HEK293 (cell line): ENCODE results near the gene YPEL1.

Source experiments
- CTCF ChIA-PET: fragments of 350-600 bp; formaldehyde crosslinking; extraction: SDS; loops from one replicate; lab custom pipeline; 2021; ENCODE audit warnings: antibody characterized with exemption; lab: Yijun Ruan, JAX
- POLR2A ChIA-PET: fragments of 300-600 bp; formaldehyde crosslinking; extraction: SDS; loops from one replicate; lab custom pipeline; 2020; ENCODE audit warnings: antibody characterized with exemption, inconsistent platforms; lab: Yijun Ruan, JAX
- H3K27ac ChIP-seq: fragments of 200-500 bp; sonication (Bioruptor generic); 2 replicates; pipeline ENCODE4 v1.5.1; 2014; ENCODE audit warnings: low read depth, low read length, control low read depth, inconsistent platforms; ENCODE audit errors: extremely low read depth
- H3K36me3 ChIP-seq, 2 experiments: fragments of 200-500 bp in 1 of 2; sonication (Bioruptor generic) in 1 of 2; 1 replicate in 1 of 2; 2 replicates in 1 of 2; pipeline ENCODE4 v1.5.1; 2014 to 2017; ENCODE audit warnings: inconsistent platforms in 2 of 2, low read length in 2 of 2; ENCODE audit not compliant: control insufficient read depth in 2 of 2, insufficient read depth in 1 of 2
- H3K4me1 ChIP-seq: fragments of 200-500 bp; sonication (Bioruptor generic); 2 replicates; pipeline ENCODE4 v1.5.1; 2014; ENCODE audit warnings: mild to moderate bottlenecking, low read length, inconsistent platforms; ENCODE audit not compliant: control insufficient read depth, insufficient read depth
- H3K4me3 ChIP-seq: 2 replicates; pipeline ENCODE4 v1.5.1; 2011; ENCODE audit warnings: low read depth, mild to moderate bottlenecking, control low read depth, low read length, moderate library complexity
- H3K9me3 ChIP-seq: fragments of 200-500 bp; sonication (Bioruptor generic); 2 replicates; pipeline ENCODE4 v1.5.1; 2014; ENCODE audit warnings: low read depth, low read length, inconsistent platforms; ENCODE audit not compliant: control insufficient read depth, insufficient read depth
- CTCF ChIP-seq: fragments of 450-650 bp; formaldehyde crosslinking; IDR thresholded peaks from 2 replicates; pipeline ENCODE4 v1.5.1; 2016; ENCODE audit warnings: missing biosample characterization, missing genetic modification characterization
- ELK4 ChIP-seq: IDR thresholded peaks from 2 replicates; pipeline ENCODE4 v1.6.1; 2011; ENCODE audit warnings: mild to moderate bottlenecking, low read depth, low read length, borderline replicate concordance
- KLF1 ChIP-seq: fragments of 450-650 bp; formaldehyde crosslinking; IDR thresholded peaks from 2 replicates; pipeline ENCODE4 v1.5.1; 2016; ENCODE audit warnings: missing biosample characterization, missing genetic modification characterization
- ZBTB11 ChIP-seq: fragments of 450-650 bp; formaldehyde crosslinking; conservative IDR thresholded peaks from 2 replicates; pipeline ENCODE4 v1.5.1; 2016; ENCODE audit warnings: low read depth, missing biosample characterization, missing genetic modification characterization
- ZBTB20 ChIP-seq: fragments of 450-650 bp; formaldehyde crosslinking; IDR thresholded peaks from 2 replicates; pipeline ENCODE4 v1.5.1; 2016; ENCODE audit warnings: missing biosample characterization, missing genetic modification characterization
- ZFP3 ChIP-seq: fragments of 450-650 bp; formaldehyde crosslinking; IDR thresholded peaks from 2 replicates; pipeline ENCODE4 v1.5.1; 2016; ENCODE audit warnings: low read depth, missing biosample characterization, missing genetic modification characterization
- ZNF112 ChIP-seq: fragments of 450-650 bp; formaldehyde crosslinking; IDR thresholded peaks from 2 replicates; pipeline ENCODE4 v1.5.0; 2017; ENCODE audit warnings: missing biosample characterization, missing genetic modification characterization
- ZNF175 ChIP-seq: fragments of 450-650 bp; formaldehyde crosslinking; IDR thresholded peaks from 2 replicates; pipeline ENCODE4 v1.5.1; 2016; ENCODE audit warnings: missing biosample characterization, missing genetic modification characterization
- ZNF350 ChIP-seq: fragments of 450-650 bp; formaldehyde crosslinking; IDR thresholded peaks from 2 replicates; pipeline ENCODE4 v1.5.0; 2017; ENCODE audit warnings: missing biosample characterization, mild to moderate bottlenecking, missing genetic modification characterization
- ZNF391 ChIP-seq: fragments of 450-650 bp; formaldehyde crosslinking; IDR thresholded peaks from 2 replicates; pipeline ENCODE4 v1.5.1; 2016; ENCODE audit warnings: low read depth, missing biosample characterization, missing genetic modification characterization, borderline replicate concordance
- ZNF510 ChIP-seq: fragments of 450-650 bp; formaldehyde crosslinking; IDR thresholded peaks from 2 replicates; pipeline ENCODE4 v1.5.1; 2018; ENCODE audit warnings: mild to moderate bottlenecking, missing genetic modification characterization, missing biosample characterization; ENCODE audit not compliant: insufficient replicate concordance
- ZNF548 ChIP-seq: fragments of 450-650 bp; formaldehyde crosslinking; IDR thresholded peaks from 2 replicates; pipeline ENCODE4 v1.5.1; 2016; ENCODE audit warnings: missing biosample characterization, missing genetic modification characterization
- ZNF654 ChIP-seq: fragments of 450-650 bp; formaldehyde crosslinking; IDR thresholded peaks from 2 replicates; pipeline ENCODE4 v1.5.1; 2016; ENCODE audit warnings: low read depth, missing biosample characterization, missing genetic modification characterization
- ZNF664 ChIP-seq: fragments of 450-650 bp; formaldehyde crosslinking; IDR thresholded peaks from 2 replicates; pipeline ENCODE4 v1.5.1; 2016; ENCODE audit warnings: missing biosample characterization, missing genetic modification characterization
- ZSCAN16 ChIP-seq: fragments of 450-650 bp; formaldehyde crosslinking; IDR thresholded peaks from 2 replicates; pipeline ENCODE4 v1.5.1; 2016; ENCODE audit warnings: missing biosample characterization, missing genetic modification characterization
- TF ChIP-seq, protein P1 (sequence below): fragments of 450-650 bp; IDR thresholded peaks from 2 replicates; pipeline ENCODE4 v1.5.1; 2018; ENCODE audit warnings: missing biosample characterization, missing genetic modification characterization
- TF ChIP-seq, protein P2 (sequence below): fragments of 450-650 bp; formaldehyde crosslinking; IDR thresholded peaks from 2 replicates; pipeline ENCODE4 v1.5.1; 2016; ENCODE audit warnings: missing biosample characterization, missing genetic modification characterization
- TF ChIP-seq, protein P3 (sequence below): fragments of 450-650 bp; formaldehyde crosslinking; IDR thresholded peaks from 2 replicates; pipeline ENCODE4 v1.5.1; 2016; ENCODE audit warnings: missing biosample characterization, missing genetic modification characterization

Gene YPEL1

DNA sequence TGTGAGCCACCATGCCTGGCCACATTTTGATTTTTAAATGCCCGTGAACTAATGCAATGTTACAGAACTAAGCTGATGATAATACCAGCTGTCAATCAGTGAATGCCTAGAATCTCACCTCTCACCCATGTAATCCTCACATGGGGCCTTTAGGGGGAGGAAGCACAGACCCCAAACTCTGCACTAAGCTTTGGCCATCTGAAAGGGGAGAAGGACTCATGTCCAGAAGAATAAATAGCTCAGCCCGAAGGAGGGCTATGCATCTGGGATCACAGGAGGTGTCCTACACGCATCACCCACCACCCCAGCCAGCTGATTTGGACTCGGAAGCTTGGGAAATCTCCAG is 36.0 kb upstream of the YPEL1 start:
- ChIA-PET CTCF (interaction anchor here (1.7 to 1.9 kb wide), 3 partner anchors 8 to 167 kb away, joined by 4 to 10 read pairs (median 8); no protein-coding TSS in a partner anchor), POLR2A (no interaction called here)
- H3K4me3 ChIP-seq: no peak overlapping the region
- no peaks in the 10 kb centered on the region for H3K9me3 ChIP-seq
- H3K4me1 ChIP-seq: no peaks in the 10 kb centered on the region
- no peak for TF ChIP-seq ZBTB20 (tag by site-specific recombination)
- TF ChIP-seq, protein P1, sequence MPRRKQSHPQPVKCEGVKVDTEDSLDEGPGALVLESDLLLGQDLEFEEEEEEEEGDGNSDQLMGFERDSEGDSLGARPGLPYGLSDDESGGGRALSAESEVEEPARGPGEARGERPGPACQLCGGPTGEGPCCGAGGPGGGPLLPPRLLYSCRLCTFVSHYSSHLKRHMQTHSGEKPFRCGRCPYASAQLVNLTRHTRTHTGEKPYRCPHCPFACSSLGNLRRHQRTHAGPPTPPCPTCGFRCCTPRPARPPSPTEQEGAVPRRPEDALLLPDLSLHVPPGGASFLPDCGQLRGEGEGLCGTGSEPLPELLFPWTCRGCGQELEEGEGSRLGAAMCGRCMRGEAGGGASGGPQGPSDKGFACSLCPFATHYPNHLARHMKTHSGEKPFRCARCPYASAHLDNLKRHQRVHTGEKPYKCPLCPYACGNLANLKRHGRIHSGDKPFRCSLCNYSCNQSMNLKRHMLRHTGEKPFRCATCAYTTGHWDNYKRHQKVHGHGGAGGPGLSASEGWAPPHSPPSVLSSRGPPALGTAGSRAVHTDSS (tag by site-specific recombination): no peak
- no peak for TF ChIP-seq ELK4
- no peak for TF ChIP-seq ZNF664 (tag by site-specific recombination)
- TF ChIP-seq ZBTB11 (tag by site-specific recombination): no peak
- no peak for TF ChIP-seq ZNF112 (tag by site-specific recombination)
- TF ChIP-seq, protein P2, sequence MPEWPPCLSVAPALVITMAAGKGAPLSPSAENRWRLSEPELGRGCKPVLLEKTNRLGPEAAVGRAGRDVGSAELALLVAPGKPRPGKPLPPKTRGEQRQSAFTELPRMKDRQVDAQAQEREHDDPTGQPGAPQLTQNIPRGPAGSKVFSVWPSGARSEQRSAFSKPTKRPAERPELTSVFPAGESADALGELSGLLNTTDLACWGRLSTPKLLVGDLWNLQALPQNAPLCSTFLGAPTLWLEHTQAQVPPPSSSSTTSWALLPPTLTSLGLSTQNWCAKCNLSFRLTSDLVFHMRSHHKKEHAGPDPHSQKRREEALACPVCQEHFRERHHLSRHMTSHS (tag by site-specific recombination): no peak
- TF ChIP-seq CTCF (tag by site-specific recombination): no peak
- TF ChIP-seq ZNF175: no peak
- TF ChIP-seq ZNF548 (tag by site-specific recombination): no peak
- TF ChIP-seq ZNF350 (tag by site-specific recombination): no peak
- TF ChIP-seq ZNF654 (tag by site-specific recombination): no peak
- peaks cover 18 to 75% of the 10 kb centered on the region in 2 experiments; a peak in 2 of 3 replicates for H3K36me3 ChIP-seq
- no peak overlapping the region for H3K27ac ChIP-seq

DNA sequence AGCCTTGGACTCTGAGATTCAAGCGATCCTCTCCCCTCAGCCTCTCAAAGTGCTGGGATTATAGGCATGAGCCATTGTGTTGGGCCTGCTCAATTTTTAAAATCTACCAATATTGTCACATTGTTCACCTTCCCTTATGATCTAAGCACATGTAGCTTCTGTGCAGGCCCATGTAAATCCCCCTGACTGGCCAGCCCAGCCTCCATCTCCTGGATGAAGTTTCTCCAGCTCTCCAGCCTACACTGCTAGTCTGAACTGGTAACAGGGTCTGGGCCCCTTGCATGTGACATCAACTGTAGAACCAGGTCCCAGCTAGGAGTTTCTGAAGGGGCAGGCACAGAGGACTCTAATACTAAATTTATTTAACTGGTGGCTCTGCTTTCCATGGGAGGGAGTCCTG is 32.8 kb upstream of the YPEL1 start:
- H3K36me3 ChIP-seq: peaks cover 18 to 94% of the 10 kb centered on the region in 2 experiments; a peak in 2 of 3 replicates
- POLR2A ChIA-PET: interaction anchor here (0.6 to 0.7 kb wide), 2 partner anchors 90 to 192 kb away, joined by 5 to 6 read pairs; no protein-coding TSS in a partner anchor
- no peak overlapping the region for H3K4me3 ChIP-seq
- TF ChIP-seq, protein P3, sequence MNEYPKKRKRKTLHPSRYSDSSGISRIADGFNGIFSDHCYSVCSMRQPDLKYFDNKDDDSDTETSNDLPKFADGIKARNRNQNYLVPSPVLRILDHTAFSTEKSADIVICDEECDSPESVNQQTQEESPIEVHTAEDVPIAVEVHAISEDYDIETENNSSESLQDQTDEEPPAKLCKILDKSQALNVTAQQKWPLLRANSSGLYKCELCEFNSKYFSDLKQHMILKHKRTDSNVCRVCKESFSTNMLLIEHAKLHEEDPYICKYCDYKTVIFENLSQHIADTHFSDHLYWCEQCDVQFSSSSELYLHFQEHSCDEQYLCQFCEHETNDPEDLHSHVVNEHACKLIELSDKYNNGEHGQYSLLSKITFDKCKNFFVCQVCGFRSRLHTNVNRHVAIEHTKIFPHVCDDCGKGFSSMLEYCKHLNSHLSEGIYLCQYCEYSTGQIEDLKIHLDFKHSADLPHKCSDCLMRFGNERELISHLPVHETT (tag by site-specific recombination): no peak
- TF ChIP-seq ZFP3 (tag by site-specific recombination) (no peak), KLF1 (tag by site-specific recombination) (no peak), ZNF510 (tag by site-specific recombination) (no peak), ZSCAN16 (tag by site-specific recombination) (no peak), ZNF391 (tag by site-specific recombination) (no peak)
- H3K4me1 ChIP-seq: no peaks in the 10 kb centered on the region
- H3K27ac ChIP-seq: no peak overlapping the region
- H3K9me3 ChIP-seq: no peaks in the 10 kb centered on the region
- CTCF ChIA-PET: interaction anchor here (1.5 kb wide), 1 partner anchor 169 kb away, joined by 3 read pairs; no protein-coding TSS in a partner anchor
